Measurements from ENCODE around the gene TMEM259.

DNA sequence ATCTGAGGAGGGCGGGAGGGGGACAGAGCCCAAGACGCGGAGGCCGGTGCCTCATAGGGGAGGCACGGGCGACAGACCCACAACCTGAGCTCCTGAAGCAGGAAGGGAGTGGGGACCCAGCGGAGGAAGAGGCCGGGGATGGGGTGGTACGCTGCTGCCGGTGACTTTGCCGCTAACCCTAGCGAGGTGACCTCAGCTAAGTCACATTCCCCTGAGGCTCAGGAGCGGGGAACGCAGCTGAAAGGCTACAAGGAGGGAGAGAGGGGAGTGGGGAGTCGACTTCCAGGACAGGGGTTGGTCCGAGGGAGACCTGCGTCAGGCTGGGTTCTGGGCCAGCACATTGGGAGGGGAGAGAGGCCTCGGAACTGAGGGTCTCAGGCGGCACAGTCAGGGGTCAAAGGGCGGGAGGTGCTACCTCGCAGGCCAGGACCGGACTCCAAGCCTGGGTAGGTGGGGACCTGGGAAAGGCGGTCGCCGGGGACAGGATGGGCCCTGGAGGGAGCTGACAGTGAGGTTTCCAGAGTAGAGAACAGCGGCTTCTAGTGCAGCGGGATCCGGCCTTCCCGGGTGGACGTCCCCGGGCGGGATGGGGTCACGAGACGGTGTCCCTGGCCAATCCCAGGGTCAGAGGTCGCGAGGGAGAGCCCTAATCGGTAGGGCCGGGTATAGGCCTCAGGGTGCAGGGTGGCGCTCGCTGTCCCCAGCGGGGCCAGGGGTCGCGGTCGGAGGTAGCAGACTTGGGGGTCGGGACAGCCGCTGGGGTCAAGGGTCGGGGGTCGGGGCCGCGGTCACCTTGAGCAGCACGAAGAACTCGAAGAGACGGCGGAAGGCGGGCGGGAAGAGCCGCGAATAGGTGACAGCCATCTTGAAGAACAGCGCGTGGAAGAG lies 699 bp downstream of the TMEM259 start:
- TF ChIP-seq CTCF (IDR thresholded peaks at IDR 0.05), result no peak
- no peak for TF ChIP-seq EZH2 (IDR thresholded peaks at IDR 0.05; ENCODE audit: borderline replicate concordance, insufficient read depth, low read depth, low read length, poor library complexity, severe bottlenecking)
